Measurements from ENCODE around the gene TYMS.

Gene TYMS

DNA sequence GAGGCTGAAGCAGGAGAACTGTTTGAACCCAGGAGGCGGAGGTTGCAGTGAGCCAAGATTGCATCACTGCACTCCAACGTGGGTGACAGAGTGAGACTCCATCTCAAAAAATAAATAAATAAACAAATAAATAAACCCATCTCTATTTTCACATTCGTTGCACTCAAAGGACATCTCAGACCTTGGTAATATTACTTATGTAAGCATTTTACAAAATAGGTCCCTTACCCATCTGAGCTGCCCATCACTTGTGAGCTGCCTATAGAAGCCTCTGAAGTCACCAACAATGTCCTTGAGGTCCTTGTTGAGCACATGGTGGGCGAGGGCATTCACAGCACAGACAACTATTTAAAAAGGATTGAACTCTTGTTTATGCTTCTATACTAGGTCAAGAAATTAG is 39.6 kb downstream of the TYMS start:
- TF ChIP-seq POLR2AphosphoS5 (IDR thresholded peaks at IDR 0.05; ENCODE audit: low read depth, low read length) (no peak), POLR2A (IDR thresholded peaks at IDR 0.05; ENCODE audit: low read depth, low read length) (no peak), PAX5 (IDR thresholded peaks at IDR 0.05; ENCODE audit: insufficient read depth, low read length, severe bottlenecking) (no peak), TAF1 (IDR thresholded peaks at IDR 0.05; ENCODE audit: low read depth, low read length) (no peak), POU2F2 (IDR thresholded peaks at IDR 0.05; ENCODE audit: low read depth, low read length) (no peak), SPI1 (IDR thresholded peaks at IDR 0.05; ENCODE audit: low read depth, low read length) (no peak)
- DNase-seq (ENCODE audit: insufficient read length, low spot score) (no peak), FAIRE-seq (no peak)

DNA sequence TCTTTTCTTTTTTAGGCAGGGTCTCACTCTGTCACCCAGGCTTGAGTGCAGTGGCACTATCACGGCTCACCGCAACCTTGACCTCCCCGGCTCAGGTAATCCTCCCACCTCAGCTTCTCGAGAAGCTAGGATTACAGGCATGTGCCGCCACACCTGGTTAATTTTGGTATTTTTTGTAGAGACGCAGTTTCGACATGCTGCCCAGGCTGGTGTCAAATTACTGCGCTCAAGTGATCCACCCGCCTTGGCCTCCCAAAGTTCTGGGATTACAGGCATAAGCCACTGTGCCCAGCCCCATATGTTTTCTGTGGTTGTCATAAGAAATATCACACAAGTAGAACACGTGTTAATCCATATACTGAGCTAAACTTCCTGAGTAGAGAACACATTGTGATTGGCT is 40.3 kb downstream of the TYMS start:
- TF ChIP-seq PAX5 (IDR thresholded peaks at IDR 0.05; ENCODE audit: insufficient read depth, low read length, severe bottlenecking) (no peak), TAF1 (IDR thresholded peaks at IDR 0.05; ENCODE audit: low read depth, low read length) (no peak), POU2F2 (IDR thresholded peaks at IDR 0.05; ENCODE audit: low read depth, low read length) (no peak), SPI1 (IDR thresholded peaks at IDR 0.05; ENCODE audit: low read depth, low read length) (no peak), POLR2AphosphoS5 (IDR thresholded peaks at IDR 0.05; ENCODE audit: low read depth, low read length) (no peak), POLR2A (IDR thresholded peaks at IDR 0.05; ENCODE audit: low read depth, low read length) (no peak)
- DNase-seq (ENCODE audit: insufficient read length, low spot score) (no peak), FAIRE-seq (no peak)

DNA sequence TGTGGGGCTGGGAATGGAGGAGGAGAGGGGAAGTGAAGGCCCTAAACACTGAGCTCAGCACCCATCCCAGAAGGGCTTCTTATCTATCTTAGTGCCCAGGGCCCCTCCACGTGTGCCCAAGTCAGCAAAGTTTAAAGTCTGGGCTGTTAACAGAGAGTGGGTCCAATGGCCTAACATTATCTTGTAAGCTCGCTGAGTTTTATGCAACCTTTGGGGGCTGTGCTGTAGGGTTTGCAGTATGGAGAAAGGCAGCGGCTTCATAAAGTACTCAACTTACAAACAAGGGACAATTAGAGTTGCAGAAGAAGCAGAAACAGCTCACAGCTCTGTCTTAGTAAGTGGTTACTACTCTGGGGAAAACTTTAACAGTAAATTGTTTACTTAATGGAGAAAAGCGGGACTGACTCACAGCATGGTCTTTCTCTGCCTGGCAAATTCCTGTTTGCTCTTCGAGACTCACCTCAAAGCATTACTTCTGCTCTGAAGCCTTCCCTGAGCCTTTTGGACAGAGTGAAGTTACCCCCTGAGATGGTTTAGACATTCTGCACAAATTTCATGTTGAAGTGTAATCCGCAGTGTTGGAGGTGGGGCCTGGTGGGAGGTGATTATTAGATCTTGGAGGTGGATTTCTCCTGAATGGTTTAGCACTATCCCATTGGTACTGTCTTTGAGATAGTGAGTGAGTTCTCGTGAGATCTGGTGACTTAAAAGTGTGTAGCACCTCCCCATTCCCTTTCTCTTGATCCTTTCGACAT is 45.9 kb downstream of the TYMS start:
- no peak for TF ChIP-seq POLR2A (IDR thresholded peaks at IDR 0.05; ENCODE audit: low read depth, low read length)
- no peak for TF ChIP-seq TAF1 (IDR thresholded peaks at IDR 0.05; ENCODE audit: low read depth, low read length)
- DNase-seq (ENCODE audit: insufficient read length, low spot score) (no peak), FAIRE-seq (no peak)

DNA sequence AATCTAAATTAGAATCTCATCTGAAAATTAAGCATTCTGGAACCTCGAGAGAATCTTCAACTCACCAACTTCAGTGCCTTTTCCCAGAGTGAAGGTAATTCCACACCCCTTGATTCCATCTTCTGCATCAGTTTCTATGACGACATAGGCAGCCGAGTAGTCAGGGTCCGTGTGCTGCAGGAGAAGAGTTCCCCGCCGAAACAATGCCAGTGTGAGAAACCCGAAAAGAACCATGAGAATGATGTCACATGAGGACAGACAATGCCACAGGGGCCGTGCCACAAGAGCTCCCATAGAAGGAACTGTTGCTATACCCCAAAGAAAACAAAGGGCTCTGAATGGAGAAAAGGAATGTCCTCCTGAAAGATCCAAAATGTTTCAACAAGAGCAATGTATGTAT is 49.0 kb downstream of the TYMS start:
- TF ChIP-seq PAX5 (IDR thresholded peaks at IDR 0.05; ENCODE audit: insufficient read depth, low read length, severe bottlenecking) (no peak), POLR2A (IDR thresholded peaks at IDR 0.05; ENCODE audit: low read depth, low read length) (no peak), TAF1 (IDR thresholded peaks at IDR 0.05; ENCODE audit: low read depth, low read length) (no peak), POU2F2 (IDR thresholded peaks at IDR 0.05; ENCODE audit: low read depth, low read length) (no peak), POLR2AphosphoS5 (IDR thresholded peaks at IDR 0.05; ENCODE audit: low read depth, low read length) (no peak), SPI1 (IDR thresholded peaks at IDR 0.05; ENCODE audit: low read depth, low read length) (no peak)
- FAIRE-seq: no peak

DNA sequence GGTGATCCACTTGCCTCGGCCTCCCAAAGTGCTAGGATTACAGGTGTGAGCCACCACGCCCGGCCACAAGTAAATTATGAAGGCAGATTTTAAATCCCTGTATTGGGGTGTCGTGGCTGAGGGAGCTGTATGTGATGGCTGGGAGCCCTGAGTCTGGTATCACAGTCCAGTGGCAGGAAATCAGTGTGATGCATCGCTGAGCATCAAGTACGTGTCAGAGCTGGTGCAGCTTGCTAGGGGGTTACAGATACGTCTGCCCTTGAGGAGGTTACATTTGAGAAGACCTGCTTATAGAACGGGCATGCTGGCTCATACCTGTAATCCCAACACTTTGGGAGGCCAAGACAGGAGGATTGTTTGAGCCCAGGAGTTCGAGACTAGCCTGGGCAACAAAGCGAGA is 50.6 kb downstream of the TYMS start:
- no peak for DNase-seq (ENCODE audit: insufficient read length, low spot score)
- no peak for FAIRE-seq
- no peak for TF ChIP-seq POLR2A (IDR thresholded peaks at IDR 0.05; ENCODE audit: low read depth, low read length)
- TF ChIP-seq PAX5 (IDR thresholded peaks at IDR 0.05; ENCODE audit: insufficient read depth, low read length, severe bottlenecking): peak; percentile 20

More for the DNA sequence above, 49.0 kb downstream of the TYMS start:
- no peak for DNase-seq (ENCODE audit: insufficient read length, low spot score)

DNA sequence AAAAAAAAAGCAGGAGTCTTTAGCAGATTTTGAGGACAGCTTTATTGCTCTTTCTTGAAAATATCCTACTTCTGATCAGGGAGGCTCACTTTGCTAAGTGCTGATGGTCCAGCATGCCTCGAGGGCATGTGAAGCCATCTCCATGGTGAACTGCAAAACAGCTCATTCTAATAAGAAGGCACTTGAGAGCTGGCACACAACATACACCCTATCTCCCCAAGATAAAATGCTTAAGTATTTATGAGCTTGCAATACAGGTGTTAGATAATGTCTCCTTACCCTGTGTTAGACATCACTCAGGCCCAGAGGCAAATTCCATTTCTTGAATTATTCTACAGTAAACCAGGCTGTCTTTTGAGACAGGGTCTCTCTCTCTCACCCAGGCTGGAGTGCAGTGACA is 52.3 kb downstream of the TYMS start:
- FAIRE-seq (no peak), DNase-seq (ENCODE audit: insufficient read length, low spot score) (no peak)
- TF ChIP-seq TAF1 (IDR thresholded peaks at IDR 0.05; ENCODE audit: low read depth, low read length) (no peak), POLR2AphosphoS5 (IDR thresholded peaks at IDR 0.05; ENCODE audit: low read depth, low read length) (no peak), POLR2A (IDR thresholded peaks at IDR 0.05; ENCODE audit: low read depth, low read length) (no peak), SPI1 (IDR thresholded peaks at IDR 0.05; ENCODE audit: low read depth, low read length) (no peak), POU2F2 (IDR thresholded peaks at IDR 0.05; ENCODE audit: low read depth, low read length) (no peak), PAX5 (IDR thresholded peaks at IDR 0.05; ENCODE audit: insufficient read depth, low read length, severe bottlenecking) (no peak)

DNA sequence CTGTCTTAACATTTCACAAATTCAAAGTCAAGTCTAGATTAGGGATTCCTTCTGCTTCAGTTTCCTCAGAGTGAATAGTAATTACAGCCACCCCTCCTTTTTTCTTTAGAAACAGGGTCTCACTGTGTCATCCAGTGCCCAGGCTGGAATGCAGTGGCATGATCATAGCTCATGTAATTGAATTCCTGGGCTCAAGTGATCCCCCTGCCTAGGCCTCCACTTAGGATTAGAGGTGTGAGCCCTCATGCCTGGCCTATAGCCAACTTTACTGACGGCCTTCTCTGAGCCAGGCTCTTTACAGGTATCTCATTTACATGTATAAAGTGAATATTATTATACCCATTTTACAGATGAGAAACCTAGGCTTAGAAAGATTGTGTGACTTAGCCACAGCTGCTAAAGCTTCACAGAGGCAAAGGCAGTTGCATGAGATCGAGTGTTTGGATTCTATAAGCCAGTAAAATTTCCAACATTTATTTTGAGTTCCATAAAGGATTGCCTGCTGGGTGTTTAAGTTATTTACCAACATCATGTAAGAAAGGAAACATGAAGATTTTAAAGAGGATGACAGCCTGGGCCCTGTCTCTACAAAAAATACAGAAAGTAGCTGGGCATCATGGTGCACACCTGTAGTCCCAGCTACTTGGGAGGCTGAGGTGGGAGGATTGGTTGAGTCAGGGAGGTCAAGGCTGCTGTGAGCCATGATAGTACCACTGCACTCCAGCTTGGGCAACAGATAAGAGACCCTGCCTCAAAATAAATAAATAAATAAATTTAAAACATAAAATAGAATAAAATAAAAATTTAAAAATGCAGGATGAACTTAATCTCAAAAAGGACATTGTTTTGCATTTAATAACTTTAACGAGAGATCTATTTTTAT is 53.2 kb downstream of the TYMS start:
- FAIRE-seq (no peak), DNase-seq (ENCODE audit: insufficient read length, low spot score) (no peak)
- TF ChIP-seq SPI1 (IDR thresholded peaks at IDR 0.05; ENCODE audit: low read depth, low read length): no peak
- no peak for TF ChIP-seq PAX5 (IDR thresholded peaks at IDR 0.05; ENCODE audit: insufficient read depth, low read length, severe bottlenecking)
- no peak for TF ChIP-seq TAF1 (IDR thresholded peaks at IDR 0.05; ENCODE audit: low read depth, low read length)
- no peak for TF ChIP-seq POLR2A (IDR thresholded peaks at IDR 0.05; ENCODE audit: low read depth, low read length)
- no peak for TF ChIP-seq POU2F2 (IDR thresholded peaks at IDR 0.05; ENCODE audit: low read depth, low read length)
- TF ChIP-seq POLR2AphosphoS5 (IDR thresholded peaks at IDR 0.05; ENCODE audit: low read depth, low read length): no peak

DNA sequence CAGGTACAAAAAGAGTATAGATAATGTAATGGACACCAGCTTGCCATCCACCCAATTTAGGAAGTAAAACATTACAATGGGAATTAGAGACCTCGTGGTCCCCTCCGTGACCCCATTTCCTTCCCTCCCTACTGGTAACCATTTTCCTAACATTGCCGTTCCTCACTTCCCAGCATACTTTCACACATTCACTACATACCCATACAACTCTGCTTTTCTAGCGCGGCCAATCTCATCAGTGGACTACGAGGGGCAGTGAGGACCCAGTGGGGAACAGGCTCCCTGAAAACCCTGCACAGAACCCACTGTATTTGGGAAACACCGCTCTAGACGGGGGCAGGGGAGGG is 53.8 kb downstream of the TYMS start:
- DNase-seq (ENCODE audit: insufficient read length, low spot score): no peak
- TF ChIP-seq SPI1 (IDR thresholded peaks at IDR 0.05; ENCODE audit: low read depth, low read length) (no peak), PAX5 (IDR thresholded peaks at IDR 0.05; ENCODE audit: insufficient read depth, low read length, severe bottlenecking) (no peak), TAF1 (IDR thresholded peaks at IDR 0.05; ENCODE audit: low read depth, low read length) (no peak), POLR2A (IDR thresholded peaks at IDR 0.05; ENCODE audit: low read depth, low read length) (no peak), POU2F2 (IDR thresholded peaks at IDR 0.05; ENCODE audit: low read depth, low read length) (no peak; the same call in 1 of the 2 replicates), POLR2AphosphoS5 (IDR thresholded peaks at IDR 0.05; ENCODE audit: low read depth, low read length) (no peak)
- peak; percentile 68 for FAIRE-seq

DNA sequence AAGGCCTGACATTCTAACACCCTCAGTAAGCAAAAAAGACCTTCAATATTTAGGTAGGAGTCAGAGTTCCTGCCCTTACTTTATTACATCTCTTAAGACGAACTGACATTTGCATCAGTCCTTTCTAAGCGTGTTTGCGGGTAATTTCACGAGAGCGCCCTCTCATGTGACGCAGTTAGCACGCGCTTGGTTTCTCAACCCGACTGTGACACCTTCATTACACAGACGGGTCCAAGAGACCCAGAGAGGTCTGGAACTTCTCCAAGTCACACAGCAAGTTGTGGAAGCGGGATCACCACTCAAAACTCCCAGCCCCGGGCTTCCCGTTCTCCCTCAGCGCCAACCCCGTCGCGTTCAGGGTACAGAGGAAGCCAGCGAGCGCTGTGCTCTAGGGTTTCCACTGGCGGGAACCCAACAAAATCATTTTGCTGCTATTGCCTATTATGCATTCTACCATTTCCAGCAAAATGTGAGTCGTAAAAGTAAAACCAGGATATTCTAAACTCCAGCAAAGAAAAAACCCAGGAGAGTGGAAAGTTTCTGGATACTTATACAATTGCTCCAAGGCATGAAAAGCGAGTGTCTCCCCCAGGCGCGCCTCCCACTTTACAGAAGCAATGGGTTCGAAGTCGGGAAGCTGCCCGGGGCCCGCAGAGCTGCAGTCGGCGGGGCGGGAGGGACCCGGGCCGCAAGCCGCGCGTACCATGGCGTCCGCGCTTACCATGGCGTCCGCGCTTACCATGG is 54.4 kb downstream of the TYMS start:
- TF ChIP-seq POLR2A (IDR thresholded peaks at IDR 0.05; ENCODE audit: low read depth, low read length): peak; percentile 81
- TF ChIP-seq POLR2AphosphoS5 (IDR thresholded peaks at IDR 0.05; ENCODE audit: low read depth, low read length): peak; percentile 42; the same call in 1 of the 2 replicates
- no peak for TF ChIP-seq TAF1 (IDR thresholded peaks at IDR 0.05; ENCODE audit: low read depth, low read length)
- TF ChIP-seq PAX5 (IDR thresholded peaks at IDR 0.05; ENCODE audit: insufficient read depth, low read length, severe bottlenecking): no peak
- no peak for TF ChIP-seq POU2F2 (IDR thresholded peaks at IDR 0.05; ENCODE audit: low read depth, low read length)
- TF ChIP-seq SPI1 (IDR thresholded peaks at IDR 0.05; ENCODE audit: low read depth, low read length): no peak
- FAIRE-seq: peak; percentile 76
- DNase-seq (ENCODE audit: insufficient read length, low spot score): peak; percentile 40

Data from GM12891 (cell line).